Endodermal cell (in vitro differentiated cells): ENCODE measurements around the gene MRNIP. TPM values are rescaled to one million over a fixed set of nuclear protein-coding genes. Genes with fewer than 3 reads are reported as not detected.

ENCODE experiments used
- DNase-seq: peaks from one replicate; pipeline ENCODE4 v3.0.0-alpha.2; 2017
- H3K27ac ChIP-seq: 2 replicates; pipeline ENCODE4 v1.5.1; 2013; ENCODE audit warnings: mild to moderate bottlenecking, low read depth, low read length, moderate library complexity
- H3K27me3 ChIP-seq: 2 replicates; pipeline ENCODE4 v1.6.1; 2013; ENCODE audit warnings: mild to moderate bottlenecking, low read length, moderate library complexity; ENCODE audit not compliant: insufficient read depth, control insufficient read depth, poor library complexity, severe bottlenecking
- H3K36me3 ChIP-seq: 2 replicates; pipeline ENCODE4 v1.7.0; 2013; ENCODE audit warnings: mild to moderate bottlenecking, low read length, moderate library complexity; ENCODE audit not compliant: control insufficient read depth, insufficient read depth
- H3K4me1 ChIP-seq: one replicate; pipeline ENCODE4 v1.7.0; 2013; ENCODE audit warnings: low read length; ENCODE audit not compliant: control insufficient read depth, insufficient read depth
- H3K4me3 ChIP-seq: 2 replicates; pipeline ENCODE4 v1.5.1; 2013; ENCODE audit warnings: mild to moderate bottlenecking, low read length, moderate library complexity
- H3K9ac ChIP-seq: 2 replicates; pipeline ENCODE4 v1.6.1; 2013; ENCODE audit warnings: mild to moderate bottlenecking, low read length, moderate library complexity; ENCODE audit not compliant: poor library complexity, severe bottlenecking; ENCODE audit errors: extremely low read depth
- H3K9me3 ChIP-seq: 2 replicates; pipeline ENCODE4 v1.6.1; 2013; ENCODE audit warnings: mild to moderate bottlenecking, low read length, moderate library complexity; ENCODE audit not compliant: control insufficient read depth
- H3K27ac Mint-ChIP-seq: 2 replicates; pipeline ENCODE4 v1.8.0; 2020; ENCODE audit warnings: mixed read lengths
- H3K27me3 Mint-ChIP-seq: 2 replicates; pipeline ENCODE4 v1.8.0; 2021; ENCODE audit warnings: mild to moderate bottlenecking, mixed read lengths; ENCODE audit not compliant: insufficient read depth
- H3K36me3 Mint-ChIP-seq: 2 replicates; pipeline ENCODE4 v1.8.0; 2020; ENCODE audit warnings: low read depth, mixed read lengths
- H3K4me1 Mint-ChIP-seq: 2 replicates; pipeline ENCODE4 v1.8.0; 2020; ENCODE audit warnings: mixed read lengths
- H3K4me3 Mint-ChIP-seq: 2 replicates; pipeline ENCODE4 v1.8.0; 2020; ENCODE audit warnings: mild to moderate bottlenecking, moderate library complexity, mixed read lengths
- H3K9me3 Mint-ChIP-seq: 2 replicates; pipeline ENCODE4 v1.8.0; 2020; ENCODE audit warnings: mild to moderate bottlenecking, mixed read lengths
- WGBS, 2 experiments: methylation state at CpG; one replicate each; pipeline versions ENCODE4 v1.1.5 to v1.1.7; 2013; ENCODE audit warnings: missing lambda C conversion rate in 2 of 2, mixed read lengths in 1 of 2; ENCODE audit not compliant: insufficient coverage in 1 of 2, insufficient read length in 1 of 2; 5-methylcytosine and 5-hydroxymethylcytosine counted together
- total RNA-seq, 2 donors: library from RNA; stranded (reverse); fragmentation: NEBNext Ultra II Directional in 1 of 2; extraction: Animal tissue kit (Norgen Biotek cat#: 25700) in 1 of 2; gene quantifications; 2 replicates in 1 of 2; 3 replicates in 1 of 2; pipeline ENCODE4 v1.2.1, GENCODE V29; 2021
- TF ChIP-seq, protein P1 (sequence below): fragments of 200-600 bp; sonication (generic); conservative IDR thresholded peaks from 2 replicates; pipeline ENCODE4 v1.5.0; 2021; ENCODE audit warnings: antibody characterized with exemption, mild to moderate bottlenecking

MRNIP gene
- total RNA-seq, 2 donors from 2014 or later: 45.8 to 55.3 TPM

DNA sequence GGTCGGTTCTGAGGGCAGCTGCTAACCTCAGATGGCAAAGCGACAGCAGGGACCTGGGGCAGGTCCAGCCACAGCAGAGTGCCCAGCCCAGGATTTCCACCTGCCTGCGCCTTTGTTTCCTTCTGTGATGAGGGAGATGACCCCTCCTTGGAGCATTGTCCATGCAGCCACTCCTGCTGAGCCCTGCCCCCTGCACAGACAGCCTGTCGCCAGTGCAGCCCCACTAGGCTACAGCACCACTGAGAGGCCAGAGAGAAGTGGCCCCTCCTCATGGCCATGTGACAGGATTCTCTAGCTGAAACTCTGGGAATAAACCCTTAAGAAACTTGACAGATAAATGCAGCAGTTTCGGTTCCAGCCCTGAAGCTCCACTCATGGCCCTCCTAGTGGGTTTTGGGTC lies 10.5 kb upstream of the MRNIP start:
- no peak for DNase-seq
- WGBS, 2 experiments: 75 to 87% methylated on average over 4 to 5 of the region's 5 CpGs
- no peaks in the 10 kb centered on the region for H3K9me3 Mint-ChIP-seq
- H3K4me1 Mint-ChIP-seq: peaks cover 5% of the 10 kb centered on the region
- H3K36me3 Mint-ChIP-seq: peaks cover 54% of the 10 kb centered on the region
- no peak overlapping the region for H3K4me3 Mint-ChIP-seq
- Histone ChIP-seq H3K4me1 (no peaks in the 10 kb centered on the region), H3K4me3 (no peak overlapping the region), H3K36me3 (peaks cover 52% of the 10 kb centered on the region), H3K27me3 (no peaks in the 10 kb centered on the region), H3K27ac (peak overlapping the region; percentile 17), H3K9me3 (no peaks in the 10 kb centered on the region), H3K9ac (no peak overlapping the region)
- no peak overlapping the region for H3K27ac Mint-ChIP-seq
- H3K27me3 Mint-ChIP-seq: no peaks in the 10 kb centered on the region
- TF ChIP-seq, protein P1, sequence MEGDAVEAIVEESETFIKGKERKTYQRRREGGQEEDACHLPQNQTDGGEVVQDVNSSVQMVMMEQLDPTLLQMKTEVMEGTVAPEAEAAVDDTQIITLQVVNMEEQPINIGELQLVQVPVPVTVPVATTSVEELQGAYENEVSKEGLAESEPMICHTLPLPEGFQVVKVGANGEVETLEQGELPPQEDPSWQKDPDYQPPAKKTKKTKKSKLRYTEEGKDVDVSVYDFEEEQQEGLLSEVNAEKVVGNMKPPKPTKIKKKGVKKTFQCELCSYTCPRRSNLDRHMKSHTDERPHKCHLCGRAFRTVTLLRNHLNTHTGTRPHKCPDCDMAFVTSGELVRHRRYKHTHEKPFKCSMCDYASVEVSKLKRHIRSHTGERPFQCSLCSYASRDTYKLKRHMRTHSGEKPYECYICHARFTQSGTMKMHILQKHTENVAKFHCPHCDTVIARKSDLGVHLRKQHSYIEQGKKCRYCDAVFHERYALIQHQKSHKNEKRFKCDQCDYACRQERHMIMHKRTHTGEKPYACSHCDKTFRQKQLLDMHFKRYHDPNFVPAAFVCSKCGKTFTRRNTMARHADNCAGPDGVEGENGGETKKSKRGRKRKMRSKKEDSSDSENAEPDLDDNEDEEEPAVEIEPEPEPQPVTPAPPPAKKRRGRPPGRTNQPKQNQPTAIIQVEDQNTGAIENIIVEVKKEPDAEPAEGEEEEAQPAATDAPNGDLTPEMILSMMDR: no peak

DNA sequence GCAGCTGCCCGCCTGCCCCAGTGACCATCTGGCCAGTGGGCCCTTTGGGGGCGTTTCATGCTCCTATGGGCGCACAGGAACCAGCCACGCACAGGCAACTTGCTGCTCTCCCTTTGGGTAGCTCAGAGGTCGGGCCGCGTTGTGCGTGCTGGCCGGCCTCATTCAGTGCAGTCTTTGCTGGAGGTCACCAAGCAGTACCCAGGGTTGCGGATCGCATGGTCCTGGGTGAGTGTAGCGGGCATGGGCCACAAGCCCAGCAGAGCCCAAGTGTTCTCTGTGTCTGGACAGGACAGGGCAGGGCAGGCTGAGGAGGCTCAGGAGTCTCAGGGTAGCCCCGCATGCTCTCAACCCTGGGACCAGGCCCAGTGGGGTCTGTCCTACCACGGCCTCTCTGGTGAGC lies 9.9 kb upstream of the MRNIP start:
- WGBS, 2 experiments: 94 to 97% methylated on average over 6 to 14 of the region's 14 CpGs
- DNase-seq: no peak
- Histone ChIP-seq H3K36me3 (peaks cover 57% of the 10 kb centered on the region), H3K27ac (no peak overlapping the region), H3K9ac (no peak overlapping the region), H3K4me1 (no peaks in the 10 kb centered on the region), H3K27me3 (no peaks in the 10 kb centered on the region), H3K9me3 (no peaks in the 10 kb centered on the region), H3K4me3 (no peak overlapping the region)
- Mint-ChIP-seq H3K9me3 (no peaks in the 10 kb centered on the region), H3K4me1 (peaks cover 5% of the 10 kb centered on the region), H3K36me3 (peaks cover 57% of the 10 kb centered on the region), H3K27ac (no peak overlapping the region), H3K27me3 (no peaks in the 10 kb centered on the region), H3K4me3 (no peak overlapping the region)
- TF ChIP-seq, protein P1: no peak

DNA sequence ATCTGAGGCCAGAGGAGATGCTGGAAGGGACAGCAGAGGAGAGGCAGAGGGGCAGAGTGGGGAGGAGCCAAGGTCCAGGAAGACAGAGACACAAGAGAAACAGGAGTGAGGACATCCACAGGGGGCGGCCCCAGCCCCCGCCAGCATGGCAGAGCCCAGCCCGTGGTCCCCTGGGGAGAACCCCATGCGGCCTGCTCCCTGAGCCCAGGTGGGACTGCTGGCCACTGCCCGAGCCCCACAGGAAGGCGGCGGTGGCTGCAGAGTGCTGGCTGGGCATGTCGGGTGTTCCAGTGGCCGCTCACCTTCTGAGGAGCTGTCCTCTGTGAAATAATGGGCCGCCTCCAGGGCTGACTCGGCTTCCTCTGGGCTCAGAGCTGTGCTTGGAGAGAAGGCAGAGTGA lies 8.9 kb upstream of the MRNIP start:
- H3K36me3 ChIP-seq: peaks cover 54% of the 10 kb centered on the region
- no peak overlapping the region for H3K9ac ChIP-seq
- H3K27ac ChIP-seq: no peak overlapping the region
- Mint-ChIP-seq H3K4me3 (no peak overlapping the region), H3K27me3 (no peaks in the 10 kb centered on the region), H3K9me3 (peaks cover 3% of the 10 kb centered on the region), H3K36me3 (peaks cover 64% of the 10 kb centered on the region), H3K4me1 (peaks cover 5% of the 10 kb centered on the region), H3K27ac (no peak overlapping the region)
- peaks cover 1% of the 10 kb centered on the region for H3K9me3 ChIP-seq
- H3K4me1 ChIP-seq: no peaks in the 10 kb centered on the region
- TF ChIP-seq, protein P1: no peak
- no peak for DNase-seq
- WGBS, 2 experiments: 91 to 93% methylated on average over 4 to 11 of the region's 11 CpGs
- no peaks in the 10 kb centered on the region for H3K27me3 ChIP-seq
- H3K4me3 ChIP-seq: no peak overlapping the region
